Fibroblast of mammary gland (primary cell): ENCODE data around the gene PIMREG.
"Not testable (repeated sequence)": the region's sequence is repeated elsewhere in the genome, so short reads cannot be mapped to it uniquely, and the experiment has no call there.

Source experiments
- DNase-seq: peaks from one replicate; pipeline ENCODE4 v3.0.0-alpha.2; 2010; ENCODE audit warnings: low read depth
- H3K4me3 ChIP-seq: 2 replicates; pipeline ENCODE4 v1.5.1; 2011; ENCODE audit warnings: low read depth, mild to moderate bottlenecking, low read length, moderate library complexity; ENCODE audit not compliant: control insufficient read depth
- CTCF ChIP-seq: conservative IDR thresholded peaks from 2 replicates; pipeline ENCODE4 v1.5.1; 2011; ENCODE audit warnings: low read depth, low read length, inconsistent platforms; ENCODE audit not compliant: control insufficient read depth, insufficient read depth

Gene PIMREG

GRCh38 chr17:6482105-6482455 is 37.8 kb downstream of the PIMREG start:
- TF ChIP-seq CTCF = no peak
- no peak overlapping the region for H3K4me3 ChIP-seq
- no peak for DNase-seq

- DNase-seq, H3K4me3 ChIP-seq: not testable (repeated sequence)
These were observed 38.5 kb downstream of the PIMREG start for GRCh38 chr17:6482796-6483195.

GRCh38 chr17:6483507-6483906 is 39.3 kb downstream of the PIMREG start:
- no peak for DNase-seq
- no peak overlapping the region for H3K4me3 ChIP-seq
- no peak for TF ChIP-seq CTCF

GRCh38 chr17:6485646-6486412 is 41.6 kb downstream of the PIMREG start:
- no peak for DNase-seq
- no peak overlapping the region for H3K4me3 ChIP-seq
- TF ChIP-seq CTCF = no peak

GRCh38 chr17:6487251-6488007 is 43.2 kb downstream of the PIMREG start:
- TF ChIP-seq CTCF = no peak
- DNase-seq = no peak
- H3K4me3 ChIP-seq = no peak overlapping the region

GRCh38 chr17:6488008-6488539 is 43.8 kb downstream of the PIMREG start:
- TF ChIP-seq CTCF = no peak
- H3K4me3 ChIP-seq = no peak overlapping the region
- no peak for DNase-seq

GRCh38 chr17:6489016-6489550 is 44.8 kb downstream of the PIMREG start:
- H3K4me3 ChIP-seq = no peak overlapping the region
- no peak for DNase-seq
- TF ChIP-seq CTCF = no peak
